GM03348 (cell line): ENCODE measurements around the gene TAF5L.
"Not testable (repeated sequence)": the region's sequence is repeated elsewhere in the genome, so short reads cannot be mapped to it uniquely, and the experiment has no call there.

ENCODE experiments used
- DNase-seq: peaks from one replicate; pipeline ENCODE4 v3.0.0; 2012; ENCODE audit warnings: low spot score

The TAF5L gene

GRCh38 chr1:229603371-229604005 lies 22.4 kb downstream of the TAF5L start:
- DNase-seq: no peak

GRCh38 chr1:229600229-229600628 lies 25.7 kb downstream of the TAF5L start:
- no peak for DNase-seq

GRCh38 chr1:229599218-229599954 lies 26.5 kb downstream of the TAF5L start:
- DNase-seq: no peak

- peak; percentile 22 for DNase-seq
Observed at GRCh38 chr1:229597877-229598276, 28.0 kb downstream of the TAF5L start.

GRCh38 chr1:229596925-229597699 lies 28.8 kb downstream of the TAF5L start:
- peak; percentile 67 for DNase-seq

GRCh38 chr1:229595876-229596275 lies 30.0 kb downstream of the TAF5L start:
- DNase-seq: not testable (repeated sequence)

- DNase-seq: no peak
Observed at GRCh38 chr1:229594227-229595008, 31.5 kb downstream of the TAF5L start.

- DNase-seq: no peak
Observed at GRCh38 chr1:229593800-229594199, 32.1 kb downstream of the TAF5L start.

GRCh38 chr1:229590119-229590518 lies 35.8 kb downstream of the TAF5L start:
- no peak for DNase-seq

GRCh38 chr1:229585338-229585737 lies 40.6 kb downstream of the TAF5L start:
- no peak for DNase-seq

GRCh38 chr1:229582715-229583114 lies 43.2 kb downstream of the TAF5L start:
- no peak for DNase-seq

- no peak for DNase-seq
Observed at GRCh38 chr1:229582011-229582694, 43.8 kb downstream of the TAF5L start.

GRCh38 chr1:229581485-229581884 lies 44.4 kb downstream of the TAF5L start:
- DNase-seq: no peak

- DNase-seq: peak; percentile 34
Observed at GRCh38 chr1:229579059-229579673, 46.8 kb downstream of the TAF5L start.

- no peak for DNase-seq
Observed at GRCh38 chr1:229578168-229579058, 47.5 kb downstream of the TAF5L start.

- DNase-seq: no peak
Observed at GRCh38 chr1:229574679-229575442, 51.1 kb downstream of the TAF5L start.

- DNase-seq: no peak
Observed at GRCh38 chr1:229572286-229572685, 53.6 kb downstream of the TAF5L start.

GRCh38 chr1:229570891-229571516 lies 54.9 kb downstream of the TAF5L start:
- DNase-seq: no peak

GRCh38 chr1:229570305-229570704 lies 55.6 kb downstream of the TAF5L start:
- DNase-seq: no peak
